A673 (cell line): Measurements from ENCODE around the gene ITGB1BP1. TPM values are rescaled to one million over a fixed set of nuclear protein-coding genes. Genes with fewer than 3 reads are reported as not detected.

Experiments
- BruUV-seq: library from RNA; stranded (reverse); fragments of 400-500 nt; replicated peaks from 2 replicates; lab custom pipeline; 2021; lab: Mats Ljungman, UMichigan
- CTCF ChIA-PET: fragments of 300-600 bp; sonication (Branson Sonifier 250); formaldehyde crosslinking; loops from one replicate; lab custom pipeline; 2022; ENCODE audit warnings: antibody characterized with exemption; lab: Charles Lee
- POLR2A ChIA-PET: fragments of 300-600 bp; sonication (Branson Sonifier 250); formaldehyde crosslinking; loops from one replicate; lab custom pipeline; 2022; ENCODE audit warnings: antibody characterized with exemption; ENCODE audit not compliant: low non-redundant PET; lab: Charles Lee
- DNase-seq: peaks from one replicate; pipeline ENCODE4 v3.0.0-alpha.2; 2015; ENCODE audit warnings: low spot score
- H3K27ac ChIP-seq: fragments of 200-600 bp; sonication (generic); 2 replicates; pipeline ENCODE4 v1.5.1; 2016; ENCODE audit warnings: mixed run types, low read depth, mild to moderate bottlenecking, mixed read lengths, antibody characterized with exemption, low read length; ENCODE audit not compliant: poor library complexity, severe bottlenecking
- H3K27me3 ChIP-seq: fragments of 200-600 bp; sonication (generic); replicated peaks from 2 replicates; pipeline ENCODE4 v1.6.1; 2017; ENCODE audit warnings: mixed run types, low read depth, mild to moderate bottlenecking, mixed read lengths, antibody characterized with exemption, low read length; ENCODE audit not compliant: insufficient read depth, poor library complexity
- H3K36me3 ChIP-seq: fragments of 200-600 bp; sonication (generic); 2 replicates; pipeline ENCODE4 v1.6.1; 2016; ENCODE audit warnings: mixed run types, mild to moderate bottlenecking, mixed read lengths, antibody characterized with exemption, low read length; ENCODE audit not compliant: insufficient read depth, poor library complexity, severe bottlenecking
- H3K4me1 ChIP-seq: fragments of 200-600 bp; sonication (generic); 2 replicates; pipeline ENCODE4 v1.6.1; 2017; ENCODE audit warnings: mixed run types, mild to moderate bottlenecking, mixed read lengths, antibody characterized with exemption, low read length; ENCODE audit not compliant: insufficient read depth, poor library complexity, severe bottlenecking
- H3K4me3 ChIP-seq: fragments of 200-600 bp; sonication (generic); 2 replicates; pipeline ENCODE4 v1.5.1; 2016; ENCODE audit warnings: low read depth, mixed run types, mild to moderate bottlenecking, mixed read lengths, low read length; ENCODE audit not compliant: poor library complexity, severe bottlenecking
- H3K9me3 ChIP-seq: fragments of 200-600 bp; sonication (generic); 2 replicates; pipeline ENCODE4 v1.6.1; 2016; ENCODE audit warnings: mixed run types, low read depth, mild to moderate bottlenecking, mixed read lengths, antibody characterized with exemption, low read length; ENCODE audit not compliant: poor library complexity, severe bottlenecking
- CTCF ChIP-seq: fragments of 300-800, 200-600 bp; sonication (generic); conservative IDR thresholded peaks from 2 replicates; pipeline ENCODE4 v1.5.1; 2017; ENCODE audit warnings: low read depth, mild to moderate bottlenecking, antibody characterized with exemption, low read length, moderate library complexity, mixed read lengths
- EZH2 ChIP-seq: fragments of 200-600 bp; sonication (generic); IDR thresholded peaks from 2 replicates; pipeline ENCODE4 v1.6.1; 2017; ENCODE audit warnings: borderline replicate concordance, low read depth, mild to moderate bottlenecking, mixed read lengths, antibody characterized with exemption, low read length; ENCODE audit not compliant: poor library complexity, severe bottlenecking
- intact Hi-C: fragments of 100-400 bp; cut with micrococcal nuclease; formaldehyde crosslinking; loops from one replicate; pipeline ENCODE4 v1.10.0; 2022; ENCODE audit not compliant: unreplicated experiment
- total RNA-seq: library from RNA; stranded (reverse); gene quantifications from 2 replicates; pipeline ENCODE4 v1.2.3, GENCODE V29; 2021

ITGB1BP1 gene
- total RNA-seq, 1 experiment from 2014 or later, result 138 TPM

- intact Hi-C loops, result no loop called here
- H3K4me1 ChIP-seq, result peaks cover 15% of the 10 kb centered on the region
- H3K9me3 ChIP-seq, result no peaks in the 10 kb centered on the region
- H3K27ac ChIP-seq, result peak overlapping the region; percentile 77
- peaks cover 14% of the 10 kb centered on the region for H3K36me3 ChIP-seq
- H3K27me3 ChIP-seq, result no peaks in the 10 kb centered on the region
- no TSS peak for BruUV-seq
- DNase-seq, result no peak
- CTCF ChIA-PET, result no interaction called here
- POLR2A ChIA-PET, result no interaction called here
- TF ChIP-seq EZH2 (no peak), CTCF (no peak)
- no peak overlapping the region for H3K4me3 ChIP-seq
Measured at GRCh38 chr2:9391961-9392720, 31.2 kb downstream of the ITGB1BP1 start.

- H3K9me3 ChIP-seq, result no peaks in the 10 kb centered on the region
- no peak overlapping the region for H3K4me3 ChIP-seq
- H3K27me3 ChIP-seq, result no peaks in the 10 kb centered on the region
- peaks cover 11% of the 10 kb centered on the region for H3K36me3 ChIP-seq
- intact Hi-C loops, result no loop called here
- ChIA-PET CTCF (no interaction called here), POLR2A (no interaction called here)
- BruUV-seq, result no TSS peak
- H3K27ac ChIP-seq, result no peak overlapping the region
- peaks cover 15% of the 10 kb centered on the region for H3K4me1 ChIP-seq
- no peak for DNase-seq
- TF ChIP-seq CTCF (no peak), EZH2 (no peak)
Measured at GRCh38 chr2:9390991-9391390, 32.3 kb downstream of the ITGB1BP1 start.

- TF ChIP-seq CTCF (no peak), EZH2 (no peak)
- H3K9me3 ChIP-seq, result no peaks in the 10 kb centered on the region
- no peaks in the 10 kb centered on the region for H3K27me3 ChIP-seq
- intact Hi-C loops, result no loop called here
- BruUV-seq, result no TSS peak
- H3K36me3 ChIP-seq, result peaks cover 16% of the 10 kb centered on the region
- peaks cover 17% of the 10 kb centered on the region for H3K4me1 ChIP-seq
- no peak overlapping the region for H3K27ac ChIP-seq
- no peak overlapping the region for H3K4me3 ChIP-seq
- no peak for DNase-seq
- ChIA-PET POLR2A (no interaction called here), CTCF (no interaction called here)
Measured at GRCh38 chr2:9390151-9390850, 33.0 kb downstream of the ITGB1BP1 start.
